ENCODE data around the gene MAX. TPM values are rescaled to one million over a fixed set of nuclear protein-coding genes. Genes with fewer than 3 reads are reported as not detected.

Gene MAX
- total and polyA plus RNA-seq, 2 of the 8 experiments (the other 6 are each of a cell fraction or from before 2014, with no cell fraction given), result 36.9 to 65.1 TPM

DNA sequence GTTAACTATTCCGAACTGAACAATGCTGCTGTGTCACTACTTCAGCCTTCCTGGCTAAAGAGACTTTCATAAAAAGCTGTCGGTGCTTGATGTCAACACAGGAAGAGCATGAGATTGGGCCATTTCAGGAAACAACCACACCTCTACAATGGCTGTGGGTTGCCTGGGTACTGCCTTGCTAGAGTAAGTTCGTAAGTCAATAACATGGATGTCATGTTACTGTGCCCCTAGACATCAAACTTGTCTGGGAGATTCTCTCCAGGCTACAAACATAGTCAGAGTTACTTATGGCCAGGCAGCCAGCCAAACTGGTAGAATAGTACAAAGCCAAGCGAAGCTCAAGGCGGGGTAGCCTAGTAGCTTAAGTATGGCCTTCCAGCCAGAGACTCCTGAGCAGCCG is 23.1 kb downstream of the MAX start (continued):
- TF ChIP-seq, protein P1, sequence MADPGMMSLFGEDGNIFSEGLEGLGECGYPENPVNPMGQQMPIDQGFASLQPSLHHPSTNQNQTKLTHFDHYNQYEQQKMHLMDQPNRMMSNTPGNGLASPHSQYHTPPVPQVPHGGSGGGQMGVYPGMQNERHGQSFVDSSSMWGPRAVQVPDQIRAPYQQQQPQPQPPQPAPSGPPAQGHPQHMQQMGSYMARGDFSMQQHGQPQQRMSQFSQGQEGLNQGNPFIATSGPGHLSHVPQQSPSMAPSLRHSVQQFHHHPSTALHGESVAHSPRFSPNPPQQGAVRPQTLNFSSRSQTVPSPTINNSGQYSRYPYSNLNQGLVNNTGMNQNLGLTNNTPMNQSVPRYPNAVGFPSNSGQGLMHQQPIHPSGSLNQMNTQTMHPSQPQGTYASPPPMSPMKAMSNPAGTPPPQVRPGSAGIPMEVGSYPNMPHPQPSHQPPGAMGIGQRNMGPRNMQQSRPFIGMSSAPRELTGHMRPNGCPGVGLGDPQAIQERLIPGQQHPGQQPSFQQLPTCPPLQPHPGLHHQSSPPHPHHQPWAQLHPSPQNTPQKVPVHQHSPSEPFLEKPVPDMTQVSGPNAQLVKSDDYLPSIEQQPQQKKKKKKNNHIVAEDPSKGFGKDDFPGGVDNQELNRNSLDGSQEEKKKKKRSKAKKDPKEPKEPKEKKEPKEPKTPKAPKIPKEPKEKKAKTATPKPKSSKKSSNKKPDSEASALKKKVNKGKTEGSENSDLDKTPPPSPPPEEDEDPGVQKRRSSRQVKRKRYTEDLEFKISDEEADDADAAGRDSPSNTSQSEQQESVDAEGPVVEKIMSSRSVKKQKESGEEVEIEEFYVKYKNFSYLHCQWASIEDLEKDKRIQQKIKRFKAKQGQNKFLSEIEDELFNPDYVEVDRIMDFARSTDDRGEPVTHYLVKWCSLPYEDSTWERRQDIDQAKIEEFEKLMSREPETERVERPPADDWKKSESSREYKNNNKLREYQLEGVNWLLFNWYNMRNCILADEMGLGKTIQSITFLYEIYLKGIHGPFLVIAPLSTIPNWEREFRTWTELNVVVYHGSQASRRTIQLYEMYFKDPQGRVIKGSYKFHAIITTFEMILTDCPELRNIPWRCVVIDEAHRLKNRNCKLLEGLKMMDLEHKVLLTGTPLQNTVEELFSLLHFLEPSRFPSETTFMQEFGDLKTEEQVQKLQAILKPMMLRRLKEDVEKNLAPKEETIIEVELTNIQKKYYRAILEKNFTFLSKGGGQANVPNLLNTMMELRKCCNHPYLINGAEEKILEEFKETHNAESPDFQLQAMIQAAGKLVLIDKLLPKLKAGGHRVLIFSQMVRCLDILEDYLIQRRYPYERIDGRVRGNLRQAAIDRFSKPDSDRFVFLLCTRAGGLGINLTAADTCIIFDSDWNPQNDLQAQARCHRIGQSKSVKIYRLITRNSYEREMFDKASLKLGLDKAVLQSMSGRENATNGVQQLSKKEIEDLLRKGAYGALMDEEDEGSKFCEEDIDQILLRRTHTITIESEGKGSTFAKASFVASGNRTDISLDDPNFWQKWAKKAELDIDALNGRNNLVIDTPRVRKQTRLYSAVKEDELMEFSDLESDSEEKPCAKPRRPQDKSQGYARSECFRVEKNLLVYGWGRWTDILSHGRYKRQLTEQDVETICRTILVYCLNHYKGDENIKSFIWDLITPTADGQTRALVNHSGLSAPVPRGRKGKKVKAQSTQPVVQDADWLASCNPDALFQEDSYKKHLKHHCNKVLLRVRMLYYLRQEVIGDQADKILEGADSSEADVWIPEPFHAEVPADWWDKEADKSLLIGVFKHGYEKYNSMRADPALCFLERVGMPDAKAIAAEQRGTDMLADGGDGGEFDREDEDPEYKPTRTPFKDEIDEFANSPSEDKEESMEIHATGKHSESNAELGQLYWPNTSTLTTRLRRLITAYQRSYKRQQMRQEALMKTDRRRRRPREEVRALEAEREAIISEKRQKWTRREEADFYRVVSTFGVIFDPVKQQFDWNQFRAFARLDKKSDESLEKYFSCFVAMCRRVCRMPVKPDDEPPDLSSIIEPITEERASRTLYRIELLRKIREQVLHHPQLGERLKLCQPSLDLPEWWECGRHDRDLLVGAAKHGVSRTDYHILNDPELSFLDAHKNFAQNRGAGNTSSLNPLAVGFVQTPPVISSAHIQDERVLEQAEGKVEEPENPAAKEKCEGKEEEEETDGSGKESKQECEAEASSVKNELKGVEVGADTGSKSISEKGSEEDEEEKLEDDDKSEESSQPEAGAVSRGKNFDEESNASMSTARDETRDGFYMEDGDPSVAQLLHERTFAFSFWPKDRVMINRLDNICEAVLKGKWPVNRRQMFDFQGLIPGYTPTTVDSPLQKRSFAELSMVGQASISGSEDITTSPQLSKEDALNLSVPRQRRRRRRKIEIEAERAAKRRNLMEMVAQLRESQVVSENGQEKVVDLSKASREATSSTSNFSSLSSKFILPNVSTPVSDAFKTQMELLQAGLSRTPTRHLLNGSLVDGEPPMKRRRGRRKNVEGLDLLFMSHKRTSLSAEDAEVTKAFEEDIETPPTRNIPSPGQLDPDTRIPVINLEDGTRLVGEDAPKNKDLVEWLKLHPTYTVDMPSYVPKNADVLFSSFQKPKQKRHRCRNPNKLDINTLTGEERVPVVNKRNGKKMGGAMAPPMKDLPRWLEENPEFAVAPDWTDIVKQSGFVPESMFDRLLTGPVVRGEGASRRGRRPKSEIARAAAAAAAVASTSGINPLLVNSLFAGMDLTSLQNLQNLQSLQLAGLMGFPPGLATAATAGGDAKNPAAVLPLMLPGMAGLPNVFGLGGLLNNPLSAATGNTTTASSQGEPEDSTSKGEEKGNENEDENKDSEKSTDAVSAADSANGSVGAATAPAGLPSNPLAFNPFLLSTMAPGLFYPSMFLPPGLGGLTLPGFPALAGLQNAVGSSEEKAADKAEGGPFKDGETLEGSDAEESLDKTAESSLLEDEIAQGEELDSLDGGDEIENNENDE (IDR thresholded peaks at IDR 0.05; ENCODE audit: insufficient replicate concordance, low read length), result no peak
- TF ChIP-seq BACH1 (IDR thresholded peaks at IDR 0.05; ENCODE audit: low read length) (no peak), CREB1 (IDR thresholded peaks at IDR 0.05) (no peak)
